CD4-positive, alpha-beta T cell treated with Interleukin-21 for 1 hour (primary cell): ENCODE results near the gene WDR44.
A peak's percentile ranks its signal among the peaks of the same experiment; 100 is the strongest.
"Not testable (repeated sequence)": the region's sequence is repeated elsewhere in the genome, so short reads cannot be mapped to it uniquely, and the experiment has no call there.

Source experiments
- DNase-seq: peaks from one replicate; pipeline ENCODE4 v3.0.0-alpha.2; 2020

The WDR44 gene

DNA sequence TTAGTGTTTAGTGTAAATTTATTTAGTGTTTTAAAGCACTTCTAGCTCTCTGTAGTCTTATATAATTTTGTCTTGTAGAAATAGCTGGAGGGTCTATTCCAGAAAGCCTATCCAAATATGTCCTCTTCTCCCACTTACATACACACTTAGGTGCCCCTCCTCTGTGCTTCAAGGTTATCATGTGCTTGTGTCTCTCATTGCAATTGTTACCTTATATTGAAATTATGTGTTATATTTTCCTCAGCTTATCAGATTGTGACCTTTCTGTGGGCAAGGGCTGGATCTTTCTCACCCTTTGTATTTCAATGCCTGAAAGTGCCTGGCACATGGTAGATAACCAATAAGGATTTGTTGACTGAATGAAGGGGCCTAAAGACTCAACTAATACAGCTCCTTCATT lies 18.4 kb downstream of the WDR44 start:
- DNase-seq: no peak

DNA sequence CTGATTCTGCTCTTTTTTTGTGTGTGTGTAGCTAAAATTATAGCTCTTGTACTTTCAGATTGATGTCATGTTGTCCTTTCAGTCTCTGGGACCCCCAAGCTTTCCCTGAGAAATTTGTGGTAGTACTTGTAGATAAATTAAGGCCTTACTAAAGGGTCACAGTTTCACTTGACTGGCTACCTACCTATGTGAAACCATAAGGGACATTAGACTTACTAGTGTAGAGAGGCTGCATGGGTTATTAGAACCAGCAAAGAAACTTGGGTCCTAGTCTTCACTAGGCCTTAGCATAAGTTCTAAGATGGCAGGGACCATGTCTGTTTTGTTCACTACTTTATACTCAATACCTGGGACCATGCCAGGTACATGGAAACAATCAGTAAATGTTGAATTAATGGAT lies 21.4 kb downstream of the WDR44 start:
- DNase-seq: no peak

DNA sequence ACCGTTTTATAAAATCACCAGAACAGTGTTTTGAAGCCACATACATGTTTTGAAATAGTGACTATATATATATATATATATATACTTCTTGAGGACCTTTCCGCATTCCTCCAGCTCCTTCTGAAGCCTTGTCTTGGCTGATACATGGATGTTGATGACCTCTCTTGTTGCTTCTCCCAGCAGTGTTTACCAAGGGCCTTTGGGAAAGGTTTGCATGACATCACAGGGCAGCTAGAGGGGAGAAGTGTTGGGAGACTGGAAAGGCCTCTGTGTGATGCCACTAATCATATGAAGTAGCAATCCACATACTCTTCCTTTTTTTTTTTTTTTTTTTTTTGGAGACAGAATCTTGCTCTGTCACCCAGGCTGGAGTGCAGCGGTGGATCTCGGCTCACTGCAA lies 22.5 kb downstream of the WDR44 start:
- no peak for DNase-seq

DNA sequence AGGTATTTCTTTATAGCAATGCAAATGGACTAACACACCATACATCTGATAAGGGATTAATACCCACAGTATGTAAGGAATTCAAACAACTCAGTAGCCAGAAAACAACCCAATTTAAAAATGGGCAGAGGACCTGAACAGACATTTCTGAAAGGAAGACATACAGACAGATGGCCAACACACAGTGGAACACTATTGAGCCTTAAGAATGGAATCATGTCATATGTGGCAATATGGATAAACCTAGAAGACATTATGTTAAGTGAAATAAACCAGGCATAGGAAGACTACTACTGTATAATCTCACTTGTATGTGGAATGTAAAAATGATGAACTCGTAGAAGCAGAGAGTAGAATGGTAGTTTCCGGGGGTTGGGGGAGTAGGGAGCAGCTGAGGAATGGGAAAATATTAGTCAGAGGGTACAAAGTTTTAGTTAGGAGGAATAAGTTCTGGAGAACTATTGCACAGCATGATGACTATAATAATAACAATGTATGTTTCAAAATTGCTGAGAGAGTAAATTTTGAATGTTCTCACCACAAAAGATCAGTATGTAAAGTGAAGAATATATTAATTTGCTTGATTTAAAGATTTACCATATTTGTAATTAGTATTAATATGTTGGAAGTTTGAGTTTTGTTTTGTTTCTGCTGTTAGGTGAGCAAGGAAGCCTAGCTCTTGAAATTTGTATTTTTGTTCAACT lies 25.2 kb downstream of the WDR44 start:
- no peak for DNase-seq

DNA sequence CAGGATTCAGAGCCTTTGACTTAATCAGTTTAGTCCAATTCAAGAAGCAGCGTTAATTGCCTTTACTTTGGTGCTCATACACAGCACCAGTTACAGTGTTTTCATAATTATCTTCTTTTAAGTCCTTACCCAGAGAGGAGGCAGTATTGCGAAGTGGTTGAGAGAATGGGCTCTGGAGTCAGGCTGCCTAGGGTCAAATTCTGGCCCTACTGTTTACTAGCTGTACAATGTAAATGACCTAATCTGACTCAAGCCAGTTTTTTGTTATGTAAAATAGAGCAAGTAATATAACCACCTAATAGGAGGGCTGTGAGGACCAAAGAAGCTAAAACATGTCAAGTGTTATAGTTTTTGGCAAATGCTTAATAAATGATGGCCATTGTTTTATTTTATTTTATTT lies 27.6 kb downstream of the WDR44 start:
- no peak for DNase-seq

DNA sequence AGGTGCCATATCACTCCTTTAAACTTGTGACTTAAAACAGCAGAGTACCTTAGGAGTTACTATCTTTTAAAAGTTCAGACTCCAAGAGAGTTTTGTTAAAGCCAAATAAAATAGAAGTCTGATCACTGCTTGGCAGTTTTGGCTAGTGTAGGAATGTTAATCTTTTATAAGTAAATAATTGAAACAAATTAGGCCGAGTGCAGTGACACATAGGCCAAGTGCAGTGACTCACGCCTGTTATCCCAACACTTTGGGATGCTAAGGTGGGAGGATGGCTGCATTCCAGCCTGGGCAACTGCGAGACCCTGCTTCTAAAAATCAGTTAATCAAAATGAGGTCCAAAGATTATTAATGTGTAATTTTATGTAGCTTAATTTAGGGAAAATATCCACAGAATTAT lies 37.2 kb downstream of the WDR44 start:
- DNase-seq: no peak

DNA sequence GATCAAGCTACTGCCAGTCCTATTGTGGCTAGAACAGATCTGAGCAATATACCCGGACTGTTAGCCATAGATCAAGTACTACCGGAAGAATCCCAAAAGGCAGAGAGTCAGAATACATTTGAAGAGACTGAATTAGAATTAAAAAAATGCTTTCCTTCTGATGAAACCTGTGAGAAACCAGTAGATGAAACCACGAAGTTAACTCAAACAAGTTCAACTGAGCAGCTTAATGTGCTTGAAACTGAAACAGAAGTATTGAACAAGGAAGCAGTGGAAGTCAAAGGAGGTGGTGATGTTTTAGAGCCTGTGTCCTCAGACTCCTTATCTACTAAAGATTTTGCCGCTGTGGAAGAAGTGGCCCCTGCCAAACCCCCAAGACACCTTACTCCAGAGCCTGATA lies 46.8 kb downstream of the WDR44 start:
- DNase-seq: no peak

DNA sequence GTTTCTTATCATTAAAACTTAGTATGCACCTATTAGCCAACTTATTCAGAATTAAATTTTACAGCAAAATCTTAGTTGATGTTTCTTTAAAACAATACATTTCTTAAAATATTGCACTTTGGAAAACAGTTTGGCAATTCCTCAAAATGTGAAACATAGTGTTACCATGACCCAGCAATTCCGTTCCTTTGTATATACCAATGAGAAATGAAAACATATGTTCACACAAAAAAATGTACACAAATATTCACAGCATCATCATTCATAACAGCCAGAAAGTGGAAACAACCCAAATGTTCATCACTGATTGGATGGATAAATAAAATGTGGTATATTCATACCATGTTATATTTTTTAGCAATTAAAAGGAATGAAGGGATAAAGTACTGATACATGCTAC lies 50.2 kb downstream of the WDR44 start:
- DNase-seq: no peak

DNA sequence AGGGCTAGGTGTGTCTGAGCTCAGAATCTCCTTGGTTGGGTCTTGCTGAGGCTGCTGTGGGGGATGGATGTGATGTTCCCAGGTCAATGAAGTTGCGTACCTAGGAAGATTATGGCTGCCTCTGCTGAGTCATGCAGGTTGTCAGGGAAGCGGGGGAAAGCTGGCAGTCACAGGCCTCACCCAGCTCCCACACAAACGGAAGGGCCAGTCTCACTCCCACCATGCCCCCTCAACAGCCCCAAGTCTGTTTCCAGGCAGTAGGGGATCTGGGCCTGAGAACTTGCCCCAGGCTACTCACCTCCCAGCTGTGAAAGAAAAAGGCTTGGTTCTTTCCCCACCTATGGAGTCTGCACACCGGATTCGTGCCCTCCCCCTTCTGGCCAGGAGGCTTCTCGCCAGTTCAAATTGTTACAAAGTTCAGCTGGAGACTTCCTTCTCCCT lies 72.9 kb downstream of the WDR44 start:
- no peak for DNase-seq

DNA sequence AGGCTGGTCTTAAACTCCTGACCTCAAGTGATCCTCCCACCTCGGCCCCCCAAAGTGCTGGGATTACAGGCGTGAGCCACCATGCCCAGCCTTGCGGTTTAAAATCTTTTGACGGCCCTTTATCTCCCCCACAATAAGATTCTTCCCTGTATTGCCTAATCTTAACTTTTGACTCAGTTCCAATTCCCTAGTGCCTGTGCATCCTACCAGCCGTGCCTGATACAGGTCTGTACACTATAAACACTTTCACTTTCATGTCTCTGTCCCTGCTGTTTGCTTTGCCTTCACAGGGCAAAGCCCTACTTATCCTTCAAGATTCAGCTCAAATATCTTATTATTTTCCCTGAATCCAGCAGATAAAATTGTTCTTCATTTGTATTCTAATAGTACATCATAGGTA lies 74.6 kb downstream of the WDR44 start:
- no peak for DNase-seq

DNA sequence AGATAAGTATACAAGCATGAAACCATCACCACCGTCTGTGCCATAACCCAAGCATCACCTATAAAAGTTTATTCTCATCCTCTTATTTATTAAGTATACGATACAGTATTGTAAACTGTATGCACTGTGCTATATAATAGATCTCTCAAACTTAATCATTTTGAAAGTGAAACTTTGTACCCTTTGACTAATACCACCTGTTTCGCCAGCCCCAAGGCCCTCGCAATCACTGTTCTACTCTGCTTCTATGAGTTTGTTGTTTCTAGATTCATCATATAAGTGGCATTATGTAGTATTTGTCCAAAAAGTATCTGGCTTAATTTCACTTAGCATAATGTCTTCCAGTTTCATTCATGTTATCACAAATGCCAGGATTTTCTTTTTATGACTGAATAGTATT lies 77.7 kb downstream of the WDR44 start:
- no peak for DNase-seq

DNA sequence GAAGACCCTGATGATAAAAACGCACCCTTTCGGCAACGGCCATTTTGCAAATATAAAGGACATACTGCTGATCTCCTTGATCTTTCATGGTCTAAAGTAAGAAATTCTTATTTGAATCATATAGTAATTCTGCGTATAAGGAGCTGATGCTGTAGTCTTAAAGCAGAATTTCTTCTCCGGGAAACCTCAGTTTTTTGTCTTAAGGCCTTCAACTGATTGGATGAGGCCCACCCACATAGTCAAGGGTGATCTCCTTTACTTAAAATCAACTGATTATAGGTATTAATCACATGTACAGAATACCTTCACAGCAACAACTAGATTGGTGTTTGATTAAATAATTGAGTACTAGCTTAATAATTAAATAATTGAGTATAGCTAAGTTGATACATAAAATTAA lies 86.9 kb downstream of the WDR44 start:
- DNase-seq: no peak

DNA sequence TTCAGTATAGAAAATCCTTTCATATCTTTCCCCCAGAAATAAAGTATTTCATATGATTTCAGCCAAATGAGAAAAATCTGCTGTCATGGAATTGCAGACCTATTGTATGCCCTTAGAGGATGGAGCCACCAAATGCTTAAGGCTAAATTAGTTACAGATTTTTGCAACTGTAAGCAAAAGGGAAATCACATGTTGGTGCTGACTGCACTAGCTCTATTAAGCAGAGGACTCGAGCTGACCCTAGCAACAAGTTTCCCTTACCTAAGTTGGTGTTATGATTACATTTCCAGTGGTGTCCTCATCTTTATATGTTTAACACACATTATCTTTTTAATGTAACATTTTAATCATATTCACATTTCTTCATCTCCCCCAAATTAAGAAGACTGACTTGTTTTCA lies 91.4 kb downstream of the WDR44 start:
- DNase-seq: no peak

DNA sequence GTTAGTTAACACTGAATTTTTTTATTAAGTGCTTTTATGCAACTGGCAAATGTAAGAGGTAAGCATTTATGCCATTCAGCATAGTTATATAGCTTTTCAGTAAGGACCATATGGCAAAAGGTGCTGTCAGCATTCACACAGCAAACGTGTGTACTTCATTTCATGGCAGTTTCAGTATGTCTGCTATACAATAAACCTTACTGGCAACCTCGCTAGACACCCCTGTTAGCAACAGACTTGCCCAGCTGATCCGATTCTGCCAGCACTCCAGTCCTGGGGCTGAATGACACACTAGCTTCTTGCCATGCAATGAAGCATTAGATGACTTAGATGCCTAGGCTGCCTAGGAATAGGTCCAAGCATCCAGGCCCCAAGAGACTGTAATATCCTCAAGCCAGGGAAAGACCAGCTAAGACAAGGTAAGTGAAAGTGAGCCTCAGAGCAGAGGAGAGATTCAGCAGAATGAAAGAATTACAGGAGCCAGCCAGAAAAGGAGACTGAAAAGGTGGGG lies 102.4 kb downstream of the WDR44 start:
- no peak for DNase-seq

DNA sequence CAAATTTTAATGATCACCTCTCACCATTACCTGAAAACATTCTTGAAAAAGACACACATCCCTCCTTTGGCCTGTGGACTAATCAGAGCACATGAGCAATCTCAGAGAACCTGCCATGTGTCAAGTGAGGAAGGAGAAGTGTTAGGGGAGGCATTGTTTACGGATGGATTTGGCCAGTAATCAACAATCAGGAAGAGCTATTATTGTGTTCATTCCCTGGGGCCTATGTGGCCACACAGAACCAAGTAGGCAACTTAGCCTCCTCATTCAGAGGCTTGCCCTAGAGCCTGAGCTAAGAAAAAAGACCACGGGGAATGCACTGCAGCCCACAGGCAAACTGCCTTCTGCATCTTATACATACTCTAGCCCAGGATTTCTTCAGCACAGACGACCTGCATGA lies 109.1 kb downstream of the WDR44 start:
- DNase-seq: no peak

DNA sequence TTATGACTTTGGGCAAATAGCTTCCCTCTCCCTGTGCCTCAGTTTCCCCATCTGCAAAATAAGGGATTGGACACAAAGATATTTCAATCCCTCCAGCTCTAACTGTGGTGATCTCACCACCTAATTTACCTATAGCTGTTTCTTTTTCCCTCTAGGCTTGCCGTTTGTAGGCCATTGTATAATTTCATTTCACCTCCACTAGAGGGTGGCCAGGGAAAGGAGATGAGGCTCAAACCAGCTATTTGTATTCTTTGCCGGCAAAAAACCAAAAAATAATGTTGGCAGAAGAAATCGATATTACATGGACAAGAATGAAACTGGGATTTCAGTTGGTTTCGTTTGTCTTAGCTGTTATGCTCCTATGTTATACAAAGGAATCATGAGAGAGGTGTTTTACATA lies 113.6 kb downstream of the WDR44 start:
- DNase-seq: peak; percentile 55

DNA sequence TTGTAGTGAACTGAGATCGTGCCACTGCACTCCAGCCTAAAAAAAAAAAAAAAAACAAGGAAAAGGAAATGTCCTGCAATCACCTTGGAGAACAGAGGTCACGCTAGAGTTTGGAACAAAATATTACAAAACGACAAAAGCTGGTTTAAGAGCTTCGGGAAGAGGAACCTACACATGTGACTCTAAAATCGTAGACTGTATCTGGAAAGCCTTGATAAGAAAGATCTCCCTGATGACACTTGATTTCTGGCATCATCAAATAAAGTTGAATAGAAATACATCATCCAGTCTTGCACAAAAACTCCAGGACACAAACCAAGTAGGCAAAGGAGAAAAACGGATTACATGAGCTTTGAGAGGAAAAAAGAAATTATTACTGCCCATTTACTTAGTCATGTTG lies 118.6 kb downstream of the WDR44 start:
- no peak for DNase-seq

DNA sequence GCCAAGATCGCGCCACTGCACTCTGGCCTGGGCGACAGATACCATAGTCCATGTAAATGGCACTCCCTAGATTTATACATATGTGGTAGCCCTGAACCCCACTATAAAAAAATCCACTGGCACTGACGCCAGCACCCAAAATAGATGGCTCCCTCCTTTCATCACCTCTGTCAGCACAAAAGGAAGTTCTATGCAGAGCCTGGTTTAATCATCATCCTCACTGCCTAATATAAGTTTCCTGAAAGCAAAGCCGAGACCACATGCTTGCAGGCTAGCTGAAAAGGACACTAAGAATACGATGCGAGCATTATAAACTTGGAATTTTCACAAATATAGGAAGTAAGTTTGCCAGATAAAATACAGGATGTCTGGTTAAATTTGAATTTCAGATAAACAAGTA lies 122.2 kb downstream of the WDR44 start:
- no peak for DNase-seq

DNA sequence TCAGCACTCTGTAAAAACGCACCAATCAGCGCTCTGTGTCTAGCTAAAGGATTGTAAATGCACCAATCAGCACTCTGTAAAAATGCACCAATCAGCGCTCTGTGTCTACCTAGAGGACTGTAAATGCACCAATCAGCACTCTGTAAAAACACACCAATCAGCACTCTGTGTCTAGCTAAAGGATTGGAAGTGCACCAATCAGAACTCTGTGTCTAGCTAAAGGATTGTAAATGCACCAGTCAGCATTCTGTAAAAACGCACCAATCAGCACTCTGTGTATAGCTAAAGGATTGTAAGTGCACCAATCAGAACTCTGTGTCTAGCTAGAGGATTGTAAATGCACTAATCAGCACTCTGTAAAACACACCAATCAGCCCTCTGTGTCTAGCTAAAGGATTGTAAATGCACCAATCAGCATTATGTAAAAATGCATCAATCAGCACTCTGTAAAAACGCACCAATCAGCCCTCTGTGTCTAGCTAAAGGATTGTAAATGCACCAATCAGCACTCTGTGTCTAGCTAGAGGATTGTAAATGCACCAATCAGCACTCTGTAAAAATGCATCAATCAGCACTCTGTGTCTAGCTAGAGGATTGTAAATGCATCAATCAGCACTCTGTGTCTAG lies 124.9 kb downstream of the WDR44 start:
- not testable (repeated sequence) for DNase-seq

DNA sequence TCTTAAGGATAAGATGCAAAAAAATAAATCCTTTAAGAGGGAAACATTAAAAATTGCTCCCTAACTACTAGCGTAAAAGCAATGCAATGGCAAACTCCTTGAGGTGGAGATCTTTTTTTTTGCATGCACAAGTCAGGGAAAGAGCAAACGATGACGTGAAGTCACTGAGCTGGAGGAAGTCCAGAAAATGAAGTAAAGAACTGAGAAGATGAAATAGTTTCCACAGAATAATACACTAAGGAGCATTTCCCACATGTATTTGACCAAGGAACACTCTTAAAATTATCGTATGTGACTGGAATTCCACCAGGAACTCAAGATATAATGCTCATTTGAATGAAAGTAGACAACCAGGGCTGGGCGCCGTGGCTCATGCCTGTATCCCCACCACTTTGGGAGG lies 128.7 kb downstream of the WDR44 start:
- DNase-seq: no peak

DNA sequence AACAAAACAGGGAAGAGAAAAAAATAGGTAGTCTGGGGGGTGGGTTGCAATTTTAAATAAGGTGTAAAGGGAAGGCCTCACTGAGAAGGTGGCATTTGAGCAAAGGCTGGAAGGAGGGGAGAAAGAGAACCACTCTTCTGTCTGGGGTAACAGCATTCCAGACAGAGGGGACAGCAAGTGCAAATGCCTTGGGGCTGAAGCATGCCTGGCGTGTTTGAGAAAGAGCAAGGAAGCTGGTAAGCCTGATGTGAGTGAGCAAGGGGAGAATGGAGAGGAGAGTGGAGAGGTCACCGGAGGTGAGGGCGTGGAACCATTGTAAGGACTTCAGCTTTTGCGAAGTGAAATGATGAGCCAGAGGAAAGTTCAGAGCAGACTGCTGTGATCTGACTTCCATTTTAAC lies 130.0 kb downstream of the WDR44 start:
- DNase-seq: no peak

DNA sequence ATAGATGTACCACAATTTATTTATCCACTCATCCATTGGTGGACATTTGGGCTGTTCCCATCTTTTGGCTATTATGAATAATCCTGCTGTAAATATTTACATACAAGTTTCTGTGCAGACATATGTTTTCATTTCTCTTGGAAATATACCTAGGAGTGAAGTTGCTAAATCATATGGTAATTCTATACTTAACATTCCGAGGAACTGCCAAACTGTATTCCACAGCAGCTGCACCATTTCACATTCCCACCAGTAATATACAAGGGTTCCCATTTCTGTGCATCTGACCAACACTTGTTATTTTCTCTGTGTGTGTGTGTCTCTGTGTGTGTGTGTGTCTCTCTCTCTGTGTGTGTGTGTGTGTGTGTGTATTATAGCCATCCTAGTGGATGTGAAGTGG lies 134.3 kb downstream of the WDR44 start:
- no peak for DNase-seq

DNA sequence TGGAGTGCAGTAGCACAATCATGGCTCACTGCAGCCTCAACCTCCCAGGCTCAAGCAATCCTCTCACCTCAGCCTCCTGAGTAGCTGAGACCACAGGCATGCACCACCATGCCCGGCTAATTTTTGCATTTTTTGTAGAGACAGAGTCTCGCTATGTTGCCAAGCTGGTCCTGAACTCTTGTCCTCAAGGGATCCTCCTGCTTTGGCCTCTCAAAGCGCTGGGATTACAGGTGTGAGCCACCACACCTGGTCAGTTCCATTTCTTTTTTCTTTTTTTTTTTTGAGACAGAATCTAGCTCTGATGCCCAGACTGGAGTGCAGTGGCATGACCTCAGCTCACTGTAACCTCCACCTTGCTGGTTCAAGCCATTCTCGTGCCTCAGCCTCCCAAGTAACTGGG lies 136.5 kb downstream of the WDR44 start:
- not testable (repeated sequence) for DNase-seq

DNA sequence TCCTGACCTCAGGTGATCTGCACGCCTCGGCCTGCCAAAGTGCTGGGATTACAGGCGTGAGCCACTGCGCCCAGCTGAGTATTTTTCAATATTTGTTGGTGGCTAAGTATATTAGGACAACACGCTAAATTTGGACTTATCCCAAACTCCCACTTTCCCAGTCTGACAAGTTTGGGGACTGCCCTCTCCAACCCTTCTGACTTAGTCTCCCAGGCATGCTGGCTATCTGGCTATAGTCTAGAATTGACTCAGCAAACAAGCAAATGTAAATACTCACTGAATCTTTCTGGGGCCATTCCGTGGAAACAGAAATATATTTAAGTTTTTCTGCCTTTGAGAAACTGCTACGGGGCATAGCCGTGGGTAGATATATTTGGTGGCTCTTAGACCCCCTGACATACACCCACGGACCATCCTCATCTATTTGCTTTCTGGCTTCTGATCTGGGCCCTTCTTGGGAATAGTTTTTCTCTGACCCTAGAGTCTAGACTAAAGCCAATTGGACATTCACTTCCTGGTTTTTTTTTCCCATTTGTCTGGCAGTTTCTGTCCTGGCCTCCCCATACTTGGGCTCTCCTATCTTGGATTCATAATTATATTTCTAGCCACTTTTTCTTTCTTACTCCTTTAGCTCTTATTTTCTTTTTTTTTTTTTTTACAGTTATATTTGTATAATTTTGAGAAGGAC lies 138.5 kb downstream of the WDR44 start:
- DNase-seq: no peak
